IMR-90 (cell line): ENCODE data around the gene PYY. TPM values are rescaled to one million over a fixed set of nuclear protein-coding genes. Genes with fewer than 3 reads are reported as not detected.

Experiments used
- ATAC-seq: fragments of 200-7000 bp; cut with Tn5 transposase; 2 replicates; pipeline ENCODE4 v1.9.1; 2020; ENCODE audit warnings: low read depth, mild to moderate bottlenecking, moderate library complexity
- BruUV-seq: library from RNA; stranded (reverse); fragments of 400-500 nt; replicated peaks from 2 replicates; lab custom pipeline; 2021; lab: Mats Ljungman, UMichigan
- CTCF ChIA-PET: fragments of 300-600 bp; formaldehyde crosslinking; extraction: SDS; loops from one replicate; lab custom pipeline; 2021; ENCODE audit warnings: antibody characterized with exemption; lab: Yijun Ruan, JAX
- POLR2A ChIA-PET: fragments of 300-600 bp; sonication (Branson Sonifier 250); formaldehyde crosslinking; loops from one replicate; lab custom pipeline; 2022; ENCODE audit warnings: antibody characterized with exemption; ENCODE audit not compliant: unreplicated experiment; lab: Charles Lee
- DNase-seq: peaks from one replicate; pipeline ENCODE4 v3.0.0; 2013
- H2AFZ ChIP-seq: replicated peaks from 2 replicates; pipeline ENCODE3; 2013; ENCODE audit warnings: low read length, mild to moderate bottlenecking; ENCODE audit not compliant: poor library complexity
- H2AK5ac ChIP-seq: 2 replicates; pipeline ENCODE4 v1.6.1; 2013; ENCODE audit warnings: low read depth, low read length, inconsistent platforms
- H2AK9ac ChIP-seq: replicated peaks from 2 replicates; pipeline ENCODE3; 2013; ENCODE audit warnings: mild to moderate bottlenecking, low read depth, low read length, moderate library complexity; ENCODE audit not compliant: poor library complexity
- H2BK120ac ChIP-seq: 2 replicates; pipeline ENCODE4 v1.6.1; 2013; ENCODE audit warnings: low read depth, low read length, inconsistent platforms
- H2BK15ac ChIP-seq: 3 replicates; pipeline ENCODE4 v1.6.1; 2013; ENCODE audit warnings: low read depth, low read length, inconsistent platforms
- H2BK20ac ChIP-seq: 2 replicates; pipeline ENCODE4 v1.6.1; 2013; ENCODE audit warnings: low read depth, mild to moderate bottlenecking, inconsistent platforms, low read length, moderate library complexity
- H2BK5ac ChIP-seq: 2 replicates; pipeline ENCODE4 v1.6.1; 2013; ENCODE audit warnings: mild to moderate bottlenecking, low read depth, low read length, inconsistent platforms; ENCODE audit not compliant: poor library complexity, severe bottlenecking
- H3K14ac ChIP-seq: replicated peaks from 2 replicates; pipeline ENCODE4 v1.6.1; 2013; ENCODE audit warnings: low read depth, low read length, inconsistent platforms
- H3K18ac ChIP-seq: 2 replicates; pipeline ENCODE4 v1.6.1; 2013; ENCODE audit warnings: low read depth, low read length, control low read depth
- H3K23ac ChIP-seq: 2 replicates; pipeline ENCODE4 v1.6.1; 2013; ENCODE audit warnings: low read depth, low read length, inconsistent platforms
- H3K27ac ChIP-seq: 2 replicates; pipeline ENCODE4 v1.5.1; 2013; ENCODE audit warnings: mild to moderate bottlenecking, control low read depth, low read length; ENCODE audit not compliant: insufficient read depth
- H3K27me3 ChIP-seq: 2 replicates; pipeline ENCODE4 v1.6.1; 2013; ENCODE audit warnings: low read length; ENCODE audit not compliant: control insufficient read depth, insufficient read depth
- H3K36me3 ChIP-seq: 2 replicates; pipeline ENCODE4 v1.6.1; 2013; ENCODE audit warnings: low read length, mixed read lengths; ENCODE audit not compliant: control insufficient read depth, insufficient read depth
- H3K4ac ChIP-seq: 2 replicates; pipeline ENCODE4 v1.6.1; 2013; ENCODE audit warnings: low read depth, low read length, inconsistent platforms
- H3K4me1 ChIP-seq: 2 replicates; pipeline ENCODE4 v1.6.1; 2013; ENCODE audit warnings: low read length, mixed read lengths; ENCODE audit not compliant: control insufficient read depth, insufficient read depth
- H3K4me2 ChIP-seq: 2 replicates; pipeline ENCODE4 v1.6.1; 2013; ENCODE audit warnings: low read depth, mild to moderate bottlenecking, control low read depth, low read length, moderate library complexity
- H3K4me3 ChIP-seq: 2 replicates; pipeline ENCODE4 v1.5.1; 2013; ENCODE audit warnings: low read depth, mild to moderate bottlenecking, control low read depth, low read length, moderate library complexity; ENCODE audit not compliant: insufficient read depth
- H3K56ac ChIP-seq: 2 replicates; pipeline ENCODE4 v1.6.1; 2013; ENCODE audit warnings: low read length, inconsistent platforms; ENCODE audit not compliant: insufficient read depth; ENCODE audit errors: extremely low read depth
- H3K79me1 ChIP-seq, 2 experiments: 2 replicates each; pipeline ENCODE4 v1.6.1; 2013; ENCODE audit warnings: low read length in 2 of 2, inconsistent platforms in 1 of 2, low read depth in 1 of 2
- H3K9ac ChIP-seq: 2 replicates; pipeline ENCODE4 v1.6.1; 2013; ENCODE audit warnings: low read depth, low read length, control low read depth
- H3K9me1 ChIP-seq: 2 replicates; pipeline ENCODE4 v1.6.1; 2013; ENCODE audit warnings: low read length, inconsistent platforms; ENCODE audit not compliant: insufficient read depth
- H3K9me3 ChIP-seq: 2 replicates; pipeline ENCODE4 v1.6.1; 2013; ENCODE audit warnings: low read length; ENCODE audit not compliant: control insufficient read depth, insufficient read depth
- H4K20me1 ChIP-seq: 2 replicates; pipeline ENCODE4 v1.6.1; 2013; ENCODE audit warnings: low read length, inconsistent platforms; ENCODE audit not compliant: insufficient read depth
- H4K5ac ChIP-seq: 2 replicates; pipeline ENCODE4 v1.6.1; 2013; ENCODE audit warnings: mild to moderate bottlenecking, low read depth, low read length, control low read depth
- H4K8ac ChIP-seq, 2 experiments: 2 replicates each; pipeline ENCODE4 v1.6.1; 2013; ENCODE audit warnings: low read depth in 2 of 2, low read length in 2 of 2, control low read depth in 1 of 2, inconsistent platforms in 1 of 2
- H4K91ac ChIP-seq: 2 replicates; pipeline ENCODE4 v1.6.1; 2013; ENCODE audit warnings: low read depth, low read length, inconsistent platforms; ENCODE audit not compliant: insufficient read depth
- CEBPB ChIP-seq: IDR thresholded peaks from 2 replicates; pipeline ENCODE4 v1.6.1; 2012; ENCODE audit warnings: low read depth, low read length, improper control_type of control experiment
- POLR2A ChIP-seq: IDR thresholded peaks from 2 replicates; pipeline ENCODE4 v1.6.1; 2012; ENCODE audit warnings: mild to moderate bottlenecking, low read depth, low read length
- RCOR1 ChIP-seq: IDR thresholded peaks from 2 replicates; pipeline ENCODE4 v1.6.1; 2012; ENCODE audit warnings: mild to moderate bottlenecking, low read length, improper control_type of control experiment; ENCODE audit not compliant: insufficient replicate concordance
- WGBS, 2 experiments: methylation state at CpG; one replicate each; pipeline versions ENCODE4 v1.1.5 to v1.1.7; 2013; ENCODE audit warnings: missing lambda C conversion rate in 2 of 2; ENCODE audit not compliant: insufficient read length in 1 of 2; ENCODE audit errors: extremely low coverage in 2 of 2; 5-methylcytosine and 5-hydroxymethylcytosine counted together
- dilution Hi-C: fragments of 300-500 bp; cut with HindIII; formaldehyde crosslinking; loops from one replicate; pipeline ENCODE4 v1.14.3; 2018; ENCODE audit warnings: low sequenced_read_pairs; ENCODE audit not compliant: unreplicated experiment
- in situ Hi-C: fragments of 300-500 bp; cut with MboI; formaldehyde crosslinking; loops from 3 replicates; pipeline ENCODE4 v1.14.3; 2019; ENCODE audit warnings: low sequenced_read_pairs, inconsistent platforms, mixed read lengths
- intact Hi-C: fragments of 100-400 bp; cut with micrococcal nuclease; formaldehyde crosslinking; loops from 2 replicates; pipeline ENCODE4 v1.10.0; 2022
- polyA plus RNA-seq, 3 experiments: library from polyadenylated mRNA; depleted of rRNA; stranded (reverse); fragments of >200 nt; gene quantifications; 2 replicates each; pipeline ENCODE4 v1.2.3, GENCODE V29; 2012; ENCODE audit warnings: low replicate concordance in 1 of 3
- total RNA-seq: library from RNA; depleted of rRNA; stranded (reverse); fragments of >200 nt; gene quantifications from 2 replicates; pipeline ENCODE4 v1.2.3, GENCODE V29; 2012
- TF ChIP-seq, protein P1 (sequence below): fragments of 150-350 bp; IDR thresholded peaks from 2 replicates; pipeline ENCODE4 v1.6.1; 2016; ENCODE audit warnings: low read depth, mild to moderate bottlenecking, low read length, moderate library complexity, borderline replicate concordance

PYY gene
- total and polyA plus RNA-seq, 2 of the 4 experiments (the other 2 are of a cell fraction) = not detected

DNA sequence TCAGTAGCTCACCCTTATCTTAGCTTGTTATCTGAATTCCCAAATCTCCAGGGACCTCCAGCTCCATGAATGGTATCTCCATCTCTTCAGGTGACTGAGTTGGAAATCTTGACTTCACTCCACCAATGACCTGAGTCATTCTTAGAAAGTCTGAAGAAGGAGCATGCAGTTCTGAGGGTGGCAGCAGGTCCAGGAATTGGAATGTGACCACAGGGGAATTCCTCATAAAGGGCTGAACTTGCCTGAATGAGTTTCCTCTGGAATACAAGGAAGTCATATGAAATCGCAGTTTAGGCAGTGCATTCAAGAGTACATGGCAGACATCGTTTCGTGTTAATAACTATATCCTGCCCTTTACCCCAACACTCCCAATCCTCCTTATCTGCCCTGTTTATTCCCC lies 12.5 kb upstream of the PYY start:
- H2BK5ac ChIP-seq = no peak overlapping the region
- H2BK120ac ChIP-seq = no peak overlapping the region
- no peak overlapping the region for H2BK15ac ChIP-seq
- no peaks in the 10 kb centered on the region for H3K36me3 ChIP-seq
- no peak overlapping the region for H2AK9ac ChIP-seq
- H2AFZ ChIP-seq = no peak overlapping the region
- no peaks in the 10 kb centered on the region; the same call in 1 of the 2 replicates for H4K20me1 ChIP-seq
- H2BK20ac ChIP-seq = no peak overlapping the region
- H2AK5ac ChIP-seq = no peak overlapping the region
- H3K9me1 ChIP-seq = no peaks in the 10 kb centered on the region
- H3K4me1 ChIP-seq = no peaks in the 10 kb centered on the region
- H3K4me3 ChIP-seq = no peak overlapping the region
- WGBS, 2 experiments = no CpG with 5 or more reads among the region's 3 CpGs
- no TSS peak for BruUV-seq
- in situ Hi-C loops = no loop called here
- dilution Hi-C loops = no loop called here
- no peak for ATAC-seq
- H3K14ac ChIP-seq = no peak overlapping the region
- H3K9ac ChIP-seq = no peak overlapping the region
- no peak for TF ChIP-seq RCOR1
- TF ChIP-seq POLR2A = no peak
- no peak for TF ChIP-seq CEBPB
- TF ChIP-seq, protein P1, sequence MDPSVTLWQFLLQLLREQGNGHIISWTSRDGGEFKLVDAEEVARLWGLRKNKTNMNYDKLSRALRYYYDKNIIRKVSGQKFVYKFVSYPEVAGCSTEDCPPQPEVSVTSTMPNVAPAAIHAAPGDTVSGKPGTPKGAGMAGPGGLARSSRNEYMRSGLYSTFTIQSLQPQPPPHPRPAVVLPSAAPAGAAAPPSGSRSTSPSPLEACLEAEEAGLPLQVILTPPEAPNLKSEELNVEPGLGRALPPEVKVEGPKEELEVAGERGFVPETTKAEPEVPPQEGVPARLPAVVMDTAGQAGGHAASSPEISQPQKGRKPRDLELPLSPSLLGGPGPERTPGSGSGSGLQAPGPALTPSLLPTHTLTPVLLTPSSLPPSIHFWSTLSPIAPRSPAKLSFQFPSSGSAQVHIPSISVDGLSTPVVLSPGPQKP = no peak
- DNase-seq = no peak
- H3K23ac ChIP-seq = no peak overlapping the region
- no peak overlapping the region for H3K18ac ChIP-seq
- no peaks in the 10 kb centered on the region for H3K79me1 ChIP-seq
- no peak overlapping the region for H3K27ac ChIP-seq
- no peak overlapping the region for H4K5ac ChIP-seq
- ChIA-PET CTCF (no interaction called here), POLR2A (no interaction called here)
- peaks cover 36% of the 10 kb centered on the region for H3K27me3 ChIP-seq
- H3K9me3 ChIP-seq = no peaks in the 10 kb centered on the region
- H3K4me2 ChIP-seq = no peak overlapping the region
- intact Hi-C loops = no loop called here
- no peak overlapping the region for H4K8ac ChIP-seq
- H3K4ac ChIP-seq = no peak overlapping the region
- no peak overlapping the region for H3K56ac ChIP-seq
- H4K91ac ChIP-seq = no peak overlapping the region
